SK-N-SH treated with all-trans-retinoic acid at 6 μM for 48 hours (cell line): ENCODE measurements around the gene GPC6.

ENCODE experiments used
- ATAC-seq: fragments of 200-7000 bp; cut with Tn5 transposase; 3 replicates; pipeline ENCODE4 v1.9.1; 2020; ENCODE audit warnings: mild to moderate bottlenecking, moderate library complexity
- ARNTL ChIP-seq: fragments of 450-650 bp; formaldehyde crosslinking; IDR thresholded peaks from 2 replicates; pipeline ENCODE4 v1.5.0; 2020; ENCODE audit warnings: low read depth, mild to moderate bottlenecking, moderate library complexity, borderline replicate concordance
- BACH2 ChIP-seq: fragments of 250-450 bp; sonication (Bioruptor Pico); IDR thresholded peaks from 2 replicates; pipeline ENCODE4 v1.9.0; 2021; ENCODE audit warnings: mild to moderate bottlenecking, borderline replicate concordance
- CSDC2 ChIP-seq: fragments of 250-450 bp; sonication (Bioruptor Pico); IDR thresholded peaks from 2 replicates; pipeline ENCODE4 v1.5.0; 2020; ENCODE audit warnings: mild to moderate bottlenecking, moderate library complexity
- ESRRG ChIP-seq: fragments of 250-450 bp; sonication (Bioruptor Pico); IDR thresholded peaks from 2 replicates; pipeline ENCODE4 v1.6.1; 2021; ENCODE audit warnings: mild to moderate bottlenecking
- GLIS3 ChIP-seq: fragments of 250-450 bp; sonication (Bioruptor Pico); IDR thresholded peaks from 2 replicates; pipeline ENCODE4 v1.5.0; 2020; ENCODE audit warnings: mild to moderate bottlenecking, moderate library complexity
- ISL1 ChIP-seq: fragments of 250-450 bp; sonication (Bioruptor Pico); IDR thresholded peaks from 2 replicates; pipeline ENCODE4 v2.1.2; 2022; ENCODE audit warnings: mild to moderate bottlenecking, moderate library complexity
- PPARA ChIP-seq: fragments of 250-450 bp; sonication (Bioruptor Pico); IDR thresholded peaks from 2 replicates; pipeline ENCODE4 v1.5.0; 2020; ENCODE audit warnings: mild to moderate bottlenecking, borderline replicate concordance
- RARB ChIP-seq: fragments of 250-450 bp; sonication (Bioruptor Pico); IDR thresholded peaks from 2 replicates; pipeline ENCODE4 v1.8.0; 2021; ENCODE audit warnings: mild to moderate bottlenecking, moderate library complexity
- SNAI2 ChIP-seq: fragments of 250-450 bp; sonication (Bioruptor Pico); IDR thresholded peaks from 2 replicates; pipeline ENCODE4 v1.5.0; 2020; ENCODE audit warnings: mild to moderate bottlenecking, moderate library complexity
- TCF4 ChIP-seq: fragments of 250-450 bp; sonication (Bioruptor Pico); IDR thresholded peaks from 2 replicates; pipeline ENCODE4 v1.8.0; 2021; ENCODE audit warnings: mild to moderate bottlenecking, moderate library complexity, borderline replicate concordance
- TOX ChIP-seq: fragments of 250-450 bp; sonication (Bioruptor Pico); IDR thresholded peaks from 2 replicates; pipeline ENCODE4 v1.8.0; 2021; ENCODE audit warnings: mild to moderate bottlenecking, moderate library complexity, borderline replicate concordance
- ZFP30 ChIP-seq: fragments of 450-650 bp; formaldehyde crosslinking; IDR thresholded peaks from 2 replicates; pipeline ENCODE4 v1.5.0; 2022; ENCODE audit warnings: mild to moderate bottlenecking, moderate library complexity
- ZNF8 ChIP-seq: fragments of 450-650 bp; formaldehyde crosslinking; IDR thresholded peaks from 2 replicates; pipeline ENCODE4 v1.5.0; 2020; ENCODE audit warnings: mild to moderate bottlenecking, moderate library complexity
- TF ChIP-seq, protein P1 (sequence below): fragments of 250-450 bp; sonication (Bioruptor Pico); IDR thresholded peaks from 2 replicates; pipeline ENCODE4 v1.8.0; 2020; ENCODE audit warnings: mild to moderate bottlenecking, moderate library complexity, borderline replicate concordance
- TF ChIP-seq, protein P2 (sequence below): fragments of 250-450 bp; sonication (Bioruptor Pico); IDR thresholded peaks from 2 replicates; pipeline ENCODE4 v1.5.1; 2020; ENCODE audit warnings: low read depth, mild to moderate bottlenecking, moderate library complexity
- TF ChIP-seq, protein P3 (sequence below): fragments of 250-450 bp; sonication (Bioruptor Pico); IDR thresholded peaks from 2 replicates; pipeline ENCODE4 v1.8.0; 2021; ENCODE audit warnings: low read depth, mild to moderate bottlenecking, moderate library complexity, borderline replicate concordance
- TF ChIP-seq, protein P4 (sequence below): fragments of 250-450 bp; sonication (Bioruptor Pico); IDR thresholded peaks from 2 replicates; pipeline ENCODE4 v1.5.0; 2020; ENCODE audit warnings: mild to moderate bottlenecking, moderate library complexity

Gene GPC6

DNA sequence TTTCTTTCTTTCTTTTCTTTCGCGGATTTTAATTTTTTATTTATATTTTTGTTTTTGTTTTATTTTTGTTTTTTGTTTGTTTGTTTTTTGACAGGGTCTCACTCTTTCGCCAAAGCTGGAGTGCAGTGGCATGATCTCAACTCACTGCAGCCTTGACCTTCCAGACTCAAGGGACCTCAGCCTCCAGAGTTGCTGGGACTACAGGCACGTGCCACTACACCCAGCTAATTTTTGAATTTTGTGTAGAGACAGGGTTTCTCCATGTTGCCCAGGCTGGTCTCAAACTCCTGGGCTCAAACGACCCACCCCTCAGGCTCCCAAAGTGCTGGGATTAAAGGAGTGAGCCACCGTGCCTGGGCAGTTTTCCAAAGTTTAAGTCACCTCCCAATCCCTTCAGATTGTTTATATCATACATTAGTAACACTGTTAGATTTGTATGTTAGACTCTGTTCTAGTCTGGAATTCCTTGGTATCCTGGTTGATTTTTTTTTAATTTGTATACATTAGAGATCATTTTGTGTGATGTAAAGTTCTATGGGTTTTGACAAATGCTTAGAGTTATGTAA, 655.6 kb downstream of the GPC6 start:
- ATAC-seq = no peak; the same call in 2 of the 3 replicates
- TF ChIP-seq ISL1 = no peak
- TF ChIP-seq ZFP30 = no peak
- no peak for TF ChIP-seq GLIS3 (CRISPR knock-in tag)
- TF ChIP-seq ARNTL = no peak
- TF ChIP-seq, protein P1, sequence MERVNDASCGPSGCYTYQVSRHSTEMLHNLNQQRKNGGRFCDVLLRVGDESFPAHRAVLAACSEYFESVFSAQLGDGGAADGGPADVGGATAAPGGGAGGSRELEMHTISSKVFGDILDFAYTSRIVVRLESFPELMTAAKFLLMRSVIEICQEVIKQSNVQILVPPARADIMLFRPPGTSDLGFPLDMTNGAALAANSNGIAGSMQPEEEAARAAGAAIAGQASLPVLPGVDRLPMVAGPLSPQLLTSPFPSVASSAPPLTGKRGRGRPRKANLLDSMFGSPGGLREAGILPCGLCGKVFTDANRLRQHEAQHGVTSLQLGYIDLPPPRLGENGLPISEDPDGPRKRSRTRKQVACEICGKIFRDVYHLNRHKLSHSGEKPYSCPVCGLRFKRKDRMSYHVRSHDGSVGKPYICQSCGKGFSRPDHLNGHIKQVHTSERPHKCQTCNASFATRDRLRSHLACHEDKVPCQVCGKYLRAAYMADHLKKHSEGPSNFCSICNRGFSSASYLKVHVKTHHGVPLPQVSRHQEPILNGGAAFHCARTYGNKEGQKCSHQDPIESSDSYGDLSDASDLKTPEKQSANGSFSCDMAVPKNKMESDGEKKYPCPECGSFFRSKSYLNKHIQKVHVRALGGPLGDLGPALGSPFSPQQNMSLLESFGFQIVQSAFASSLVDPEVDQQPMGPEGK (CRISPR knock-in tag) = no peak
- TF ChIP-seq SNAI2 = no peak
- TF ChIP-seq, protein P2, sequence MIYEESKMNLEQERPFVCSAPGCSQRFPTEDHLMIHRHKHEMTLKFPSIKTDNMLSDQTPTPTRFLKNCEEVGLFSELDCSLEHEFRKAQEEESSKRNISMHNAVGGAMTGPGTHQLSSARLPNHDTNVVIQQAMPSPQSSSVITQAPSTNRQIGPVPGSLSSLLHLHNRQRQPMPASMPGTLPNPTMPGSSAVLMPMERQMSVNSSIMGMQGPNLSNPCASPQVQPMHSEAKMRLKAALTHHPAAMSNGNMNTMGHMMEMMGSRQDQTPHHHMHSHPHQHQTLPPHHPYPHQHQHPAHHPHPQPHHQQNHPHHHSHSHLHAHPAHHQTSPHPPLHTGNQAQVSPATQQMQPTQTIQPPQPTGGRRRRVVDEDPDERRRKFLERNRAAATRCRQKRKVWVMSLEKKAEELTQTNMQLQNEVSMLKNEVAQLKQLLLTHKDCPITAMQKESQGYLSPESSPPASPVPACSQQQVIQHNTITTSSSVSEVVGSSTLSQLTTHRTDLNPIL (CRISPR knock-in tag) = no peak
- no peak for TF ChIP-seq ESRRG
- TF ChIP-seq TCF4 (CRISPR knock-in tag) = no peak
- TF ChIP-seq ZNF8 (CRISPR knock-in tag) = no peak
- TF ChIP-seq, all 23 proteins: peak for 0

DNA sequence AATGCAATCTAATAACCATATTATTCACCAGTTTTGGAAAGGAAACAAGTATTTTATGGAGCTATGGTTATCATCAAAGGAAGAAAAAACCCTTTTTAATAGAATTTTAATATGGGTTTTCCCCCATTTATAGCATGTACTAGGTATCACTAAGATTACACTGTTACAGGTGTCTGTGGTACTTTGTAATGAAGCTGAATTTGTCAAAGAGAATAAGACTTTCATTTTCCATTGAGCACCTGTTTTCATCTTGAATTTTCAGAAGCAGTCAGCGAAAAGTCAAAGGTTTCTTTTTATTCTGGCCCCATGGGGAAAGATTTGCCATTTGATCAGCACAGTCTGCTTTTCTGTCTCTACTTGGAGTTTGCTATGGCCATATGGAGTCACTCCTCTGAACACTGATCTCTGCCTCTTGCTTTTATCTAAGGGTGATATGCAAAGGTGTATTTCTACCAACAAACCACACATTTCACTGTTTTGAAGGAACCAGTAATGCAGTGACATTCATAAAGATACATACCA, 662.9 kb downstream of the GPC6 start:
- no peak for ATAC-seq
- TF ChIP-seq, protein P3, sequence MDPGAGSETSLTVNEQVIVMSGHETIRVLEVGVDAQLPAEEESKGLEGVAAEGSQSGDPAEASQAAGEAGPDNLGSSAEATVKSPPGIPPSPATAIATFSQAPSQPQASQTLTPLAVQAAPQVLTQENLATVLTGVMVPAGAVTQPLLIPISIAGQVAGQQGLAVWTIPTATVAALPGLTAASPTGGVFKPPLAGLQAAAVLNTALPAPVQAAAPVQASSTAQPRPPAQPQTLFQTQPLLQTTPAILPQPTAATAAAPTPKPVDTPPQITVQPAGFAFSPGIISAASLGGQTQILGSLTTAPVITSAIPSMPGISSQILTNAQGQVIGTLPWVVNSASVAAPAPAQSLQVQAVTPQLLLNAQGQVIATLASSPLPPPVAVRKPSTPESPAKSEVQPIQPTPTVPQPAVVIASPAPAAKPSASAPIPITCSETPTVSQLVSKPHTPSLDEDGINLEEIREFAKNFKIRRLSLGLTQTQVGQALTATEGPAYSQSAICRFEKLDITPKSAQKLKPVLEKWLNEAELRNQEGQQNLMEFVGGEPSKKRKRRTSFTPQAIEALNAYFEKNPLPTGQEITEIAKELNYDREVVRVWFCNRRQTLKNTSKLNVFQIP = no peak
- no peak for TF ChIP-seq RARB (CRISPR knock-in tag)
- TF ChIP-seq, protein P1 (CRISPR knock-in tag) = no peak
- no peak for TF ChIP-seq ZFP30
- no peak for TF ChIP-seq BACH2 (CRISPR knock-in tag)
- TF ChIP-seq ESRRG = no peak
- no peak for TF ChIP-seq CSDC2 (CRISPR knock-in tag)
- TF ChIP-seq, protein P4, sequence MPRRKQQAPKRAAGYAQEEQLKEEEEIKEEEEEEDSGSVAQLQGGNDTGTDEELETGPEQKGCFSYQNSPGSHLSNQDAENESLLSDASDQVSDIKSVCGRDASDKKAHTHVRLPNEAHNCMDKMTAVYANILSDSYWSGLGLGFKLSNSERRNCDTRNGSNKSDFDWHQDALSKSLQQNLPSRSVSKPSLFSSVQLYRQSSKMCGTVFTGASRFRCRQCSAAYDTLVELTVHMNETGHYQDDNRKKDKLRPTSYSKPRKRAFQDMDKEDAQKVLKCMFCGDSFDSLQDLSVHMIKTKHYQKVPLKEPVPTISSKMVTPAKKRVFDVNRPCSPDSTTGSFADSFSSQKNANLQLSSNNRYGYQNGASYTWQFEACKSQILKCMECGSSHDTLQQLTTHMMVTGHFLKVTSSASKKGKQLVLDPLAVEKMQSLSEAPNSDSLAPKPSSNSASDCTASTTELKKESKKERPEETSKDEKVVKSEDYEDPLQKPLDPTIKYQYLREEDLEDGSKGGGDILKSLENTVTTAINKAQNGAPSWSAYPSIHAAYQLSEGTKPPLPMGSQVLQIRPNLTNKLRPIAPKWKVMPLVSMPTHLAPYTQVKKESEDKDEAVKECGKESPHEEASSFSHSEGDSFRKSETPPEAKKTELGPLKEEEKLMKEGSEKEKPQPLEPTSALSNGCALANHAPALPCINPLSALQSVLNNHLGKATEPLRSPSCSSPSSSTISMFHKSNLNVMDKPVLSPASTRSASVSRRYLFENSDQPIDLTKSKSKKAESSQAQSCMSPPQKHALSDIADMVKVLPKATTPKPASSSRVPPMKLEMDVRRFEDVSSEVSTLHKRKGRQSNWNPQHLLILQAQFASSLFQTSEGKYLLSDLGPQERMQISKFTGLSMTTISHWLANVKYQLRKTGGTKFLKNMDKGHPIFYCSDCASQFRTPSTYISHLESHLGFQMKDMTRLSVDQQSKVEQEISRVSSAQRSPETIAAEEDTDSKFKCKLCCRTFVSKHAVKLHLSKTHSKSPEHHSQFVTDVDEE = no peak
- no peak for TF ChIP-seq TCF4 (CRISPR knock-in tag)
- TF ChIP-seq PPARA = no peak
- TF ChIP-seq, all 23 proteins: peak for 0

DNA sequence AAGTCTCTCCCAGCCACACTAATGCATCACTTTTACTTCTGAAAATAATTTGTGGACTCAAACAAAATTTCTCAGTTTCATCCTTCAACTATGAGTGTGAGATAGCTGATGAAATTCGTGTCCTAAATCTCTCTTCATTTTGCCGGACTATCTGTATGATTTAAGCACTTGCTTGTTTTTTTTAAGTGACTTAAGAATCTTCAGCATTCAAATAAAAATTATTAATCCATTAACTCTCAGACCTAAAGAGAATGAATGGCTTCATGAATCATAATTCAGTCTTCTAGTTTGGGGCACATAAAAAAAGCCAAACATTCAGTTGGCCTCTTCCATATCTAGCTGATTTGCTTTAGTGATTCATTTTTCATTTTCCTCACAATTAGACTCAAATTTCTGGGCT, 673.4 kb downstream of the GPC6 start:
- ATAC-seq = no peak
- TF ChIP-seq ISL1 (peak; percentile 43; the same call in 1 of the 2 replicates), PPARA (no peak)

DNA sequence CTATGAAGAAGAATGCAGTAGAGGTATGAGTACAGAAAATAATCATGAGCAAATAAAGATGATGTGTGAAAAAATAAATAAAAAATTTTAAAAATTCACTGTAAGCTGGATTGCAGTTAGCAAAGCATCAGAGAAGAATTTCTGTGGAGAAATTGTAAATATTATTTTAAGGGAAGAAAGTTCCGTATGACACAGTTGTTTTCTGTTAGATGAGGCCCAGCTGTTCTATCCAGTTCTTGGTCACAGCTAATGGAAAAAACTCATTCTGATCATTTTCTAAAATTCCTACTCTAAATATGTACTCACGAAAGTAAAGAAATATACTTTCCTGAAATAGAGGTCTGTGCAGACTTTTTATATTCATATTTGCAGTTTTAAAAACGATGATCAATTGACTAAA, 674.1 kb downstream of the GPC6 start:
- no peak for ATAC-seq
- TF ChIP-seq, protein P3 = no peak
- TF ChIP-seq TOX (CRISPR knock-in tag) = no peak
